Neural cell (in vitro differentiated cells): ENCODE results near the gene SPTB. TPM values are rescaled to one million over a fixed set of nuclear protein-coding genes. Genes with fewer than 3 reads are reported as not detected.

Experiments
- H2AFZ ChIP-seq: fragments of 200-600, 300-800 bp; sonication (generic), shearing (Covaris generic); 2 replicates; pipeline ENCODE4 v1.6.0; 2014; ENCODE audit warnings: low read depth, mild to moderate bottlenecking, antibody characterized with exemption, low read length, moderate library complexity
- H3F3A ChIP-seq: fragments of 200-600 bp; shearing (Covaris generic); 2 replicates; pipeline ENCODE4 v1.6.1; 2016; ENCODE audit warnings: mild to moderate bottlenecking, moderate library complexity, mixed read lengths, antibody characterized with exemption, low read length; ENCODE audit not compliant: insufficient read depth, poor library complexity, severe bottlenecking
- H3K27ac ChIP-seq: fragments of 200-600, 300-800 bp; sonication (generic), shearing (Covaris generic); 2 replicates; pipeline ENCODE4 v1.5.1; 2014; ENCODE audit warnings: mild to moderate bottlenecking, low read length, moderate library complexity
- H3K27me3 ChIP-seq: fragments of 300-800, 200-600 bp; sonication (generic), shearing (Covaris generic); 2 replicates; pipeline ENCODE4 v1.6.0; 2014; ENCODE audit warnings: mild to moderate bottlenecking, low read depth, low read length, moderate library complexity; ENCODE audit not compliant: insufficient read depth
- H3K36me3 ChIP-seq: fragments of 300-800, 200-600 bp; sonication (generic), shearing (Covaris generic); 2 replicates; pipeline ENCODE4 v1.5.1; 2014; ENCODE audit warnings: mild to moderate bottlenecking, antibody characterized with exemption, low read length, moderate library complexity; ENCODE audit not compliant: insufficient read depth
- H3K4me2 ChIP-seq: fragments of 300-800, 200-600 bp; sonication (generic), shearing (Covaris generic); 2 replicates; pipeline ENCODE4 v1.6.0; 2014; ENCODE audit warnings: mild to moderate bottlenecking, low read length
- H3K4me3 ChIP-seq: fragments of 300-800, 200-600 bp; sonication (generic), shearing (Covaris generic); 2 replicates; pipeline ENCODE4 v1.5.1; 2014; ENCODE audit warnings: mild to moderate bottlenecking, low read length, moderate library complexity
- H3K79me2 ChIP-seq: fragments of 200-600 bp; shearing (Covaris generic); replicated peaks from 2 replicates; pipeline ENCODE4 v1.6.0; 2014; ENCODE audit warnings: mild to moderate bottlenecking, low read length, moderate library complexity; ENCODE audit not compliant: insufficient read depth
- H3K9ac ChIP-seq: fragments of 300-800, 200-600 bp; sonication (generic), shearing (Covaris generic); 2 replicates; pipeline ENCODE4 v1.6.1; 2016; ENCODE audit warnings: mild to moderate bottlenecking, low read length, mixed read lengths
- H3K9me2 ChIP-seq: fragments of 200-600 bp; shearing (Covaris generic); 2 replicates; pipeline ENCODE4 v1.6.1; 2016; ENCODE audit warnings: mild to moderate bottlenecking, low read length, mixed read lengths; ENCODE audit not compliant: insufficient read depth
- H3K9me3 ChIP-seq: fragments of 200-600, 300-800 bp; sonication (generic), shearing (Covaris generic); 2 replicates; pipeline ENCODE4 v1.6.1; 2016; ENCODE audit warnings: mild to moderate bottlenecking, mixed run types, low read length, moderate library complexity, mixed read lengths
- H4K20me1 ChIP-seq: fragments of 200-600 bp; shearing (Covaris generic); 2 replicates; pipeline ENCODE4 v1.6.1; 2016; ENCODE audit warnings: mild to moderate bottlenecking, mixed run types; ENCODE audit not compliant: insufficient read depth
- EP300 ChIP-seq: fragments of 450-650 bp; conservative IDR thresholded peaks from 2 replicates; pipeline ENCODE4 v1.6.1; 2014; ENCODE audit warnings: antibody characterized with exemption, mild to moderate bottlenecking, moderate library complexity; ENCODE audit not compliant: poor library complexity, severe bottlenecking
- EZH2 ChIP-seq: fragments of 200-600, 300-800 bp; shearing (Covaris generic), sonication (generic); IDR thresholded peaks from 2 replicates; pipeline ENCODE4 v1.6.1; 2014; ENCODE audit warnings: antibody characterized with exemption, low read length, borderline replicate concordance, mild to moderate bottlenecking; ENCODE audit not compliant: insufficient read depth, poor library complexity, severe bottlenecking
- MXI1 ChIP-seq: fragments of 450-650 bp; conservative IDR thresholded peaks from 2 replicates; pipeline ENCODE4 v1.6.1; 2014; ENCODE audit warnings: antibody characterized with exemption, mild to moderate bottlenecking; ENCODE audit not compliant: poor library complexity, severe bottlenecking
- POLR2AphosphoS5 ChIP-seq: IDR thresholded peaks from 2 replicates; pipeline ENCODE4 v1.6.1; 2012
- RAD21 ChIP-seq: fragments of 450-650 bp; conservative IDR thresholded peaks from 2 replicates; pipeline ENCODE4 v1.6.1; 2014; ENCODE audit warnings: antibody characterized with exemption, mild to moderate bottlenecking, moderate library complexity
- SMC3 ChIP-seq: fragments of 450-650 bp; conservative IDR thresholded peaks from 2 replicates; pipeline ENCODE4 v1.6.1; 2014; ENCODE audit warnings: antibody characterized with exemption, mild to moderate bottlenecking, moderate library complexity; ENCODE audit not compliant: poor library complexity
- TAF1 ChIP-seq: IDR thresholded peaks from 2 replicates; pipeline ENCODE4 v1.6.1; 2012; ENCODE audit warnings: low read depth
- polyA plus RNA-seq: library from polyadenylated mRNA; depleted of rRNA; stranded (reverse); fragments of >200 nt; gene quantifications from 2 replicates; pipeline ENCODE4 v1.2.3, GENCODE V29; 2014
- TF ChIP-seq, protein P1 (sequence below): fragments of 450-650 bp; IDR thresholded peaks from 2 replicates; pipeline ENCODE4 v1.5.1; 2014; ENCODE audit warnings: antibody characterized with exemption, mild to moderate bottlenecking, moderate library complexity; ENCODE audit not compliant: poor library complexity, severe bottlenecking
- TF ChIP-seq, protein P2 (sequence below): IDR thresholded peaks from 2 replicates; pipeline ENCODE4 v1.6.1; 2012; ENCODE audit warnings: borderline replicate concordance

The SPTB gene
- polyA plus RNA-seq, 1 donor from 2014 or later = 1.9 TPM

- Histone ChIP-seq H3K9ac (no peak overlapping the region), H3K4me2 (no peak overlapping the region)
Observed at GRCh38 chr14:64718762-64719161, 160.9 kb downstream of the SPTB start.

DNA sequence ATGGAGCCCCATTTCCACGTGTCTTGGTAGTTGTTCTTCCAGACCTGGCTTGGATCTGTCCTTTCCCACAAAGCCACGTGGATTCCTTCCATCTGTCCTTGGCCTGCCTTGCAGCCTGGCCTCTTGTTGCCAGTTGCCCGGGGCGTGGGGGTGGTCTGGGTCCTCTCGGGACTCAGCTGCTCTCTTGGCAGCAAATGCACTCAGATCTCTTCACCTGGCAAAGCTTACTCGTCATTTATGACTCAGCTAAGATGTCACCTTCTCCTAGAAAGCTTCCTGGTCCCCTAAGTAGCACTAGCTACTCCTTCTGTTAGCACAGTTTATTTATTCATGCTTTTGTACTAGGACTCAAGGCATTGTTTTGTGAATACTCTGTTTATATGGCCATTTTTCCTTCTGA lies 161.8 kb downstream of the SPTB start:
- H3K79me2 ChIP-seq = peaks cover 26% of the 10 kb centered on the region
- H3K9me2 ChIP-seq = no peaks in the 10 kb centered on the region
- no peak overlapping the region for H3K4me3 ChIP-seq
- H3K9me3 ChIP-seq = peaks cover 3% of the 10 kb centered on the region
- no peak overlapping the region for H3K4me2 ChIP-seq
- no peak overlapping the region for H2AFZ ChIP-seq
- H4K20me1 ChIP-seq = no peaks in the 10 kb centered on the region
- no peak overlapping the region for H3K9ac ChIP-seq
- no peaks in the 10 kb centered on the region for H3K36me3 ChIP-seq
- TF ChIP-seq, protein P1, sequence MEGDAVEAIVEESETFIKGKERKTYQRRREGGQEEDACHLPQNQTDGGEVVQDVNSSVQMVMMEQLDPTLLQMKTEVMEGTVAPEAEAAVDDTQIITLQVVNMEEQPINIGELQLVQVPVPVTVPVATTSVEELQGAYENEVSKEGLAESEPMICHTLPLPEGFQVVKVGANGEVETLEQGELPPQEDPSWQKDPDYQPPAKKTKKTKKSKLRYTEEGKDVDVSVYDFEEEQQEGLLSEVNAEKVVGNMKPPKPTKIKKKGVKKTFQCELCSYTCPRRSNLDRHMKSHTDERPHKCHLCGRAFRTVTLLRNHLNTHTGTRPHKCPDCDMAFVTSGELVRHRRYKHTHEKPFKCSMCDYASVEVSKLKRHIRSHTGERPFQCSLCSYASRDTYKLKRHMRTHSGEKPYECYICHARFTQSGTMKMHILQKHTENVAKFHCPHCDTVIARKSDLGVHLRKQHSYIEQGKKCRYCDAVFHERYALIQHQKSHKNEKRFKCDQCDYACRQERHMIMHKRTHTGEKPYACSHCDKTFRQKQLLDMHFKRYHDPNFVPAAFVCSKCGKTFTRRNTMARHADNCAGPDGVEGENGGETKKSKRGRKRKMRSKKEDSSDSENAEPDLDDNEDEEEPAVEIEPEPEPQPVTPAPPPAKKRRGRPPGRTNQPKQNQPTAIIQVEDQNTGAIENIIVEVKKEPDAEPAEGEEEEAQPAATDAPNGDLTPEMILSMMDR = no peak
- TF ChIP-seq, protein P2, sequence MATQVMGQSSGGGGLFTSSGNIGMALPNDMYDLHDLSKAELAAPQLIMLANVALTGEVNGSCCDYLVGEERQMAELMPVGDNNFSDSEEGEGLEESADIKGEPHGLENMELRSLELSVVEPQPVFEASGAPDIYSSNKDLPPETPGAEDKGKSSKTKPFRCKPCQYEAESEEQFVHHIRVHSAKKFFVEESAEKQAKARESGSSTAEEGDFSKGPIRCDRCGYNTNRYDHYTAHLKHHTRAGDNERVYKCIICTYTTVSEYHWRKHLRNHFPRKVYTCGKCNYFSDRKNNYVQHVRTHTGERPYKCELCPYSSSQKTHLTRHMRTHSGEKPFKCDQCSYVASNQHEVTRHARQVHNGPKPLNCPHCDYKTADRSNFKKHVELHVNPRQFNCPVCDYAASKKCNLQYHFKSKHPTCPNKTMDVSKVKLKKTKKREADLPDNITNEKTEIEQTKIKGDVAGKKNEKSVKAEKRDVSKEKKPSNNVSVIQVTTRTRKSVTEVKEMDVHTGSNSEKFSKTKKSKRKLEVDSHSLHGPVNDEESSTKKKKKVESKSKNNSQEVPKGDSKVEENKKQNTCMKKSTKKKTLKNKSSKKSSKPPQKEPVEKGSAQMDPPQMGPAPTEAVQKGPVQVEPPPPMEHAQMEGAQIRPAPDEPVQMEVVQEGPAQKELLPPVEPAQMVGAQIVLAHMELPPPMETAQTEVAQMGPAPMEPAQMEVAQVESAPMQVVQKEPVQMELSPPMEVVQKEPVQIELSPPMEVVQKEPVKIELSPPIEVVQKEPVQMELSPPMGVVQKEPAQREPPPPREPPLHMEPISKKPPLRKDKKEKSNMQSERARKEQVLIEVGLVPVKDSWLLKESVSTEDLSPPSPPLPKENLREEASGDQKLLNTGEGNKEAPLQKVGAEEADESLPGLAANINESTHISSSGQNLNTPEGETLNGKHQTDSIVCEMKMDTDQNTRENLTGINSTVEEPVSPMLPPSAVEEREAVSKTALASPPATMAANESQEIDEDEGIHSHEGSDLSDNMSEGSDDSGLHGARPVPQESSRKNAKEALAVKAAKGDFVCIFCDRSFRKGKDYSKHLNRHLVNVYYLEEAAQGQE = no peak
- TF ChIP-seq MXI1 = no peak
- TF ChIP-seq POLR2AphosphoS5 = no peak
- no peak for TF ChIP-seq EP300
- no peak for TF ChIP-seq SMC3
- TF ChIP-seq EZH2 = no peak
- no peak for TF ChIP-seq RAD21
- no peak for TF ChIP-seq TAF1
- no peaks in the 10 kb centered on the region for H3K27me3 ChIP-seq
- no peaks in the 10 kb centered on the region for H3F3A ChIP-seq
- no peak overlapping the region for H3K27ac ChIP-seq

More at GRCh38 chr14:64718762-64719161, 160.9 kb downstream of the SPTB start:
- no peaks in the 10 kb centered on the region for H3K27me3 ChIP-seq
- no peak overlapping the region for H2AFZ ChIP-seq
- H3K79me2 ChIP-seq = peaks cover 17% of the 10 kb centered on the region
- H3K36me3 ChIP-seq = no peaks in the 10 kb centered on the region
- H3F3A ChIP-seq = no peaks in the 10 kb centered on the region
- H4K20me1 ChIP-seq = no peaks in the 10 kb centered on the region
- TF ChIP-seq EZH2 = no peak
- no peak overlapping the region for H3K4me3 ChIP-seq
- H3K9me3 ChIP-seq = peaks cover 3% of the 10 kb centered on the region
- H3K9me2 ChIP-seq = no peaks in the 10 kb centered on the region
- no peak overlapping the region for H3K27ac ChIP-seq
